Endothelial cell of umbilical vein (primary cell): Measurements from ENCODE around the gene FSD2. TPM values are rescaled to one million over a fixed set of nuclear protein-coding genes. Genes with fewer than 3 reads are reported as not detected.

ENCODE experiments used
- BruUV-seq: library from RNA; stranded (reverse); fragments of 400-500 nt; replicated peaks from 2 replicates; lab custom pipeline; 2021; lab: Mats Ljungman, UMichigan
- CTCF ChIA-PET: fragments of 300-600, 350-600 bp; sonication (Branson Sonifier 250); formaldehyde crosslinking; loops from one replicate; lab custom pipeline; 2021; ENCODE audit warnings: antibody characterized with exemption, inconsistent platforms; lab: Charles Lee
- POLR2A ChIA-PET: fragments of 300-600, 350-600 bp; sonication (Branson Sonifier 250); formaldehyde crosslinking; loops from one replicate; lab custom pipeline; 2021; ENCODE audit warnings: antibody characterized with exemption, inconsistent platforms; lab: Charles Lee
- DNase-seq: peaks from one replicate; pipeline ENCODE4 v3.0.0-alpha.2; 2011; ENCODE audit warnings: low read depth, low spot score
- FAIRE-seq: peaks from 2 replicates; lab custom pipeline; 2011; peaks lifted over from hg19 to GRCh38; lab: Jason Lieb, UNC
- H2AFZ ChIP-seq: 2 replicates; pipeline ENCODE4 v1.6.0; 2012; ENCODE audit warnings: low read depth, low read length, control low read depth, inconsistent platforms
- H3K27ac ChIP-seq: 2 replicates; pipeline ENCODE4 v1.5.1; 2011; ENCODE audit warnings: low read depth, mild to moderate bottlenecking, control low read depth, low read length, moderate library complexity; ENCODE audit not compliant: insufficient read depth
- H3K27me3 ChIP-seq, 2 experiments: 2 replicates each; pipeline versions ENCODE4 v1.6.0 to v1.6.1; 2011; ENCODE audit warnings: low read length in 2 of 2, mixed read lengths in 1 of 2; ENCODE audit not compliant: control insufficient read depth in 2 of 2, insufficient read depth in 2 of 2
- H3K36me3 ChIP-seq, 2 experiments: 2 replicates in 1 of 2; 3 replicates in 1 of 2; pipeline ENCODE4 v1.5.1; 2011; ENCODE audit warnings: low read length in 2 of 2, mild to moderate bottlenecking in 1 of 2, moderate library complexity in 1 of 2; ENCODE audit not compliant: control insufficient read depth in 2 of 2, insufficient read depth in 2 of 2; ENCODE audit errors: extremely low read depth in 1 of 2
- H3K4me1 ChIP-seq: 3 replicates; pipeline ENCODE4 v1.5.1; 2011; ENCODE audit warnings: mild to moderate bottlenecking, low read length; ENCODE audit not compliant: control insufficient read depth, insufficient read depth; ENCODE audit errors: extremely low read depth
- H3K4me2 ChIP-seq: 2 replicates; pipeline ENCODE4 v1.6.1; 2011; ENCODE audit warnings: low read length, control low read depth, mixed read lengths; ENCODE audit not compliant: insufficient read depth
- H3K4me3 ChIP-seq, 3 experiments: fragments of 200-600 bp in 1 of 3; sonication (generic), shearing (Covaris generic) in 1 of 3; replicated peaks in 1 of 3; 2 replicates each; pipeline ENCODE4 v1.5.1; 2011 to 2016; ENCODE audit warnings: control low read depth in 3 of 3, low read length in 3 of 3, mild to moderate bottlenecking in 2 of 3, inconsistent platforms in 1 of 3, low read depth in 1 of 3, moderate library complexity in 1 of 3; ENCODE audit not compliant: insufficient read depth in 1 of 3
- H3K79me2 ChIP-seq: 2 replicates; pipeline ENCODE4 v1.6.0; 2012; ENCODE audit warnings: low read length, inconsistent platforms; ENCODE audit not compliant: control insufficient read depth, insufficient read depth
- H3K9ac ChIP-seq: replicated peaks from 2 replicates; pipeline ENCODE3; 2011; ENCODE audit warnings: low read length, control low read depth; ENCODE audit not compliant: insufficient read depth; ENCODE audit errors: extremely low read depth
- H3K9me1 ChIP-seq: replicated peaks from 3 replicates; pipeline ENCODE4 v1.6.0; 2011; ENCODE audit warnings: mild to moderate bottlenecking, low read length; ENCODE audit not compliant: control insufficient read depth, insufficient read depth; ENCODE audit errors: extremely low read depth
- H3K9me3 ChIP-seq: replicated peaks from 2 replicates; pipeline ENCODE4 v1.5.1; 2012; ENCODE audit warnings: low read length, inconsistent platforms; ENCODE audit not compliant: control insufficient read depth, insufficient read depth
- H4K20me1 ChIP-seq: replicated peaks from 2 replicates; pipeline ENCODE3; 2011; ENCODE audit warnings: mild to moderate bottlenecking, low read length; ENCODE audit not compliant: control insufficient read depth, insufficient read depth; ENCODE audit errors: extremely low read depth
- CTCF ChIP-seq, 2 donors: IDR thresholded peaks; 1 replicate in 1 of 2; 2 replicates in 1 of 2; pipeline ENCODE4 v1.5.1; 2011; ENCODE audit warnings: low read length in 2 of 2, mild to moderate bottlenecking in 2 of 2, moderate library complexity in 2 of 2, control low read depth in 1 of 2, inconsistent platforms in 1 of 2, low read depth in 1 of 2; ENCODE audit not compliant: insufficient read depth in 1 of 2; ENCODE audit errors: extremely low read depth in 1 of 2
- EZH2 ChIP-seq: IDR thresholded peaks from 2 replicates; pipeline ENCODE4 v1.6.1; 2012; ENCODE audit warnings: borderline replicate concordance, low read depth, mild to moderate bottlenecking, moderate library complexity, low read length, inconsistent platforms; ENCODE audit not compliant: severe bottlenecking
- FOS ChIP-seq: IDR thresholded peaks from 2 replicates; pipeline ENCODE4 v1.6.1; 2011; ENCODE audit warnings: mild to moderate bottlenecking, low read length, moderate library complexity, borderline replicate concordance; ENCODE audit not compliant: insufficient read depth
- GATA2 ChIP-seq: IDR thresholded peaks from 2 replicates; pipeline ENCODE4 v1.7.0; 2011; ENCODE audit warnings: low read depth, mild to moderate bottlenecking, moderate library complexity, mixed read lengths, low read length; ENCODE audit not compliant: insufficient read length, insufficient read depth
- JUN ChIP-seq: IDR thresholded peaks from 2 replicates; pipeline ENCODE4 v1.6.1; 2011; ENCODE audit warnings: borderline replicate concordance, low read depth; ENCODE audit not compliant: insufficient read length, insufficient read depth
- MAX ChIP-seq: IDR thresholded peaks from 2 replicates; pipeline ENCODE4 v1.6.1; 2011; ENCODE audit not compliant: insufficient read depth, insufficient read length
- MYC ChIP-seq: IDR thresholded peaks from one replicate; pipeline ENCODE4 v1.6.1; 2011; ENCODE audit warnings: mild to moderate bottlenecking, low read depth, low read length
- POLR2A ChIP-seq: IDR thresholded peaks from 2 replicates; pipeline ENCODE4 v1.6.1; 2012; ENCODE audit warnings: low read depth, mild to moderate bottlenecking, control low read depth, low read length
- POLR2AphosphoS5 ChIP-seq: IDR thresholded peaks from 2 replicates; pipeline ENCODE4 v1.6.1; 2012; ENCODE audit warnings: low read depth, mild to moderate bottlenecking, control low read depth, low read length, moderate library complexity; ENCODE audit not compliant: insufficient read depth
- dilution Hi-C: fragments of 300-500 bp; cut with MboI; formaldehyde crosslinking; loops from one replicate; pipeline ENCODE4 v1.15.0; 2019; ENCODE audit warnings: low sequenced_read_pairs; ENCODE audit not compliant: extremely low pct_ligation_motif_present
- intact Hi-C: fragments of 100-400 bp; cut with micrococcal nuclease; formaldehyde crosslinking; loops from one replicate; pipeline ENCODE4 v1.10.0; 2022
- polyA plus RNA-seq, 4 experiments: library from polyadenylated mRNA; depleted of rRNA in 3 of 4; stranded (reverse) in 3 of 4; unstranded in 1 of 4; fragments of >200 nt; gene quantifications; 2 replicates each; pipeline versions ENCODE4 v1.2.1 to v1.2.3, GENCODE V29; 2011 to 2012; ENCODE audit warnings: missing spikeins in 1 of 4
- total RNA-seq: library from RNA; stranded (reverse); gene quantifications from 2 replicates; pipeline ENCODE4 v1.2.3, GENCODE V29; 2021

Gene FSD2
- total and polyA plus RNA-seq, 2 donors (not counting 3 experiments of a cell fraction or from before 2014, with no cell fraction given), result not detected

GRCh38 chr15:82803793-82804574 is 1.9 kb downstream of the FSD2 start:
- Histone ChIP-seq H3K27me3 (peaks cover 0 to 13% of the 10 kb centered on the region in 2 experiments), H3K4me3 (no peak overlapping the region), H3K27ac (no peak overlapping the region), H2AFZ (no peak overlapping the region), H3K9ac (no peak overlapping the region), H3K9me1 (no peaks in the 10 kb centered on the region), H3K36me3 (no peaks in the 10 kb centered on the region), H3K4me1 (no peaks in the 10 kb centered on the region), H3K9me3 (no peaks in the 10 kb centered on the region), H4K20me1 (no peaks in the 10 kb centered on the region), H3K79me2 (no peaks in the 10 kb centered on the region), H3K4me2 (no peak overlapping the region)
- BruUV-seq, result no TSS peak
- dilution Hi-C loops (no loop called here), intact Hi-C loops (no loop called here)
- ChIA-PET POLR2A (no interaction called here), CTCF (interaction anchor here (0.6 kb wide), 1 partner anchor 9 kb away, joined by 3 read pairs; no protein-coding TSS in a partner anchor)
- FAIRE-seq (no peak), DNase-seq (no peak)
- TF ChIP-seq GATA2 (no peak), CTCF (IDR thresholded peaks at IDR 0.05; ENCODE audit: extremely low read depth in 1 of 2, insufficient read depth in 1 of 2, low read depth in 1 of 2, low read length in 2 of 2) (no peak), MYC (no peak), POLR2A (no peak), FOS (no peak), POLR2AphosphoS5 (no peak), EZH2 (no peak), JUN (no peak), MAX (no peak)
